ENCODE results near the gene RAD21L1. TPM values are rescaled to one million over a fixed set of nuclear protein-coding genes. Genes with fewer than 3 reads are reported as not detected.

The RAD21L1 gene
- total and polyA plus RNA-seq, 2 of the 8 experiments (the other 6 are each of a cell fraction or from before 2014, with no cell fraction given): 0.06 to 0.26 TPM

- TF ChIP-seq TCF12 (IDR thresholded peaks at IDR 0.05; ENCODE audit: low read depth, low read length) (no peak), RXRA (IDR thresholded peaks at IDR 0.05; ENCODE audit: insufficient read depth, low read depth, low read length) (no peak), KDM4A (IDR thresholded peaks at IDR 0.05; ENCODE audit: low read depth, low read length, severe bottlenecking) (no peak), JUN (IDR thresholded peaks at IDR 0.05; ENCODE audit: low read depth, low read length) (no peak), RFX5 (IDR thresholded peaks at IDR 0.05; ENCODE audit: borderline replicate concordance, low read depth, low read length) (no peak), SRF (IDR thresholded peaks at IDR 0.05; ENCODE audit: low read depth, low read length) (no peak), NANOG (IDR thresholded peaks at IDR 0.05; ENCODE audit: insufficient read depth, low read depth, low read length, poor library complexity, severe bottlenecking) (no peak), EZH2 (IDR thresholded peaks at IDR 0.05; ENCODE audit: low read depth, low read length, severe bottlenecking) (no peak)
Observed at GRCh38 chr20:1187605-1188171, 38.2 kb upstream of the RAD21L1 start (continued).

Measured in H1 (cell line).